NCI-H446 (cell line): ENCODE results near the gene KCNN3.

Experiments used
- DNase-seq, 2 experiments: peaks; one replicate each; lab custom pipeline; 2025; lab: John Stamatoyannopoulos, UW

The KCNN3 gene

DNA sequence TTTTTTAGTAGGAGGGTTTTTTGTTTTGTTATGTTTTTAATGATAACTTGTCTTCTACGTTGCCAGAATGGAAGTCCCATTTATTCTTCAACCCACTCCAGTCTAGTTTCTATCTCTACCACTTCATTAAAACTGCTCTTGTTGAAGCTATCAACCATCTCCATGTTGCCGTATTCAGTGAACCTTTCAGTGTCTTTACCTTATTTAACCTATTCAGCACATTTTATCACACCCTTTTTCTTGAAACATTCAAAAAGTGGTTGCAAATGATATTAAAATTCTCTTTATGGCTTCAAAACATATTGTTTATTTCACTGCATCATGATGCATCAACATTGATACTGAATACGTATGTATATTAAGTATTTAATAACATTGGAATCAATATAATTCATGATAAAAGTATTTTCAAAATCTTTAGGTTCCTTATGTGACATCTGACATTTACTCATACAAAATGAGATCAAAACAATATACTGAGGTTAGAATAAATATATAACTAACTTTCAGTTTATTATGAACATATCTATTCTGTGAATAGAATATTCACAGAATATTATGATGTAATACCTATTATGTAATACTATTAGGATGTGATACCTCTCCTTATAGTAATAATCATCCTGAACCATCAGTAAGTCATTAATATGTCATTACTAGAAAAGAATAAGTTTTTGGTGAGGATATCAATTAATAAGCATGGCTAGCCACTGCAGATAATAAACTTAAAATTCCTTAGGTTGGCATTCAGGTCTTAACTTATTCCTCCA lies 210.1 kb downstream of the KCNN3 start:
- no peak for DNase-seq

- no peak for DNase-seq
Observed at GRCh38 chr1:154657556-154657955, 212.5 kb downstream of the KCNN3 start.

GRCh38 chr1:154652893-154653292 lies 217.2 kb downstream of the KCNN3 start:
- DNase-seq = no peak
